ENCODE data around the gene ABLIM3. TPM values are rescaled to one million over a fixed set of nuclear protein-coding genes. Genes with fewer than 3 reads are reported as not detected.

Gene ABLIM3
- total and polyA plus RNA-seq, 2 experiments from 2014 or later, result 0.19 to 2.2 TPM

DNA sequence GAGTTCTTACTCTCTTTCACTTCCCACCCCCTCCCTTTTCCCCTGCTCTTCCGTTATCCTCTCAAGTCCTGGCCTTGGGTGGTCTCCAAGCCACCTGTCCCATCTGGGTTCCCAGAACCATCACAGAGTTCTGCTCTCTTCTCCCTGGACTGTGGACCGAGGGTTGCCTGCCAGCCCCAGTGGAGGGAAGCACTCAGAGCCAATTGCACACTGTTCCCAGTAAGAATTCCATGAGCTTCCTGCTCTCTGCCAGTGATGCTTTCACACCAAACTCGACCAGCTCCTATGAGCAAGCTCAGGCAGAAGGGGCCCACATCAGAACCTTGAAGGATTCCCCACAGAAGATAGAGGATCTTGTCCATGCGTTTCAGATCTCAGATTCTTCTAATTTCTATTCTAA lies 110.3 kb downstream of the ABLIM3 start (continued):
- TF ChIP-seq, protein P1, sequence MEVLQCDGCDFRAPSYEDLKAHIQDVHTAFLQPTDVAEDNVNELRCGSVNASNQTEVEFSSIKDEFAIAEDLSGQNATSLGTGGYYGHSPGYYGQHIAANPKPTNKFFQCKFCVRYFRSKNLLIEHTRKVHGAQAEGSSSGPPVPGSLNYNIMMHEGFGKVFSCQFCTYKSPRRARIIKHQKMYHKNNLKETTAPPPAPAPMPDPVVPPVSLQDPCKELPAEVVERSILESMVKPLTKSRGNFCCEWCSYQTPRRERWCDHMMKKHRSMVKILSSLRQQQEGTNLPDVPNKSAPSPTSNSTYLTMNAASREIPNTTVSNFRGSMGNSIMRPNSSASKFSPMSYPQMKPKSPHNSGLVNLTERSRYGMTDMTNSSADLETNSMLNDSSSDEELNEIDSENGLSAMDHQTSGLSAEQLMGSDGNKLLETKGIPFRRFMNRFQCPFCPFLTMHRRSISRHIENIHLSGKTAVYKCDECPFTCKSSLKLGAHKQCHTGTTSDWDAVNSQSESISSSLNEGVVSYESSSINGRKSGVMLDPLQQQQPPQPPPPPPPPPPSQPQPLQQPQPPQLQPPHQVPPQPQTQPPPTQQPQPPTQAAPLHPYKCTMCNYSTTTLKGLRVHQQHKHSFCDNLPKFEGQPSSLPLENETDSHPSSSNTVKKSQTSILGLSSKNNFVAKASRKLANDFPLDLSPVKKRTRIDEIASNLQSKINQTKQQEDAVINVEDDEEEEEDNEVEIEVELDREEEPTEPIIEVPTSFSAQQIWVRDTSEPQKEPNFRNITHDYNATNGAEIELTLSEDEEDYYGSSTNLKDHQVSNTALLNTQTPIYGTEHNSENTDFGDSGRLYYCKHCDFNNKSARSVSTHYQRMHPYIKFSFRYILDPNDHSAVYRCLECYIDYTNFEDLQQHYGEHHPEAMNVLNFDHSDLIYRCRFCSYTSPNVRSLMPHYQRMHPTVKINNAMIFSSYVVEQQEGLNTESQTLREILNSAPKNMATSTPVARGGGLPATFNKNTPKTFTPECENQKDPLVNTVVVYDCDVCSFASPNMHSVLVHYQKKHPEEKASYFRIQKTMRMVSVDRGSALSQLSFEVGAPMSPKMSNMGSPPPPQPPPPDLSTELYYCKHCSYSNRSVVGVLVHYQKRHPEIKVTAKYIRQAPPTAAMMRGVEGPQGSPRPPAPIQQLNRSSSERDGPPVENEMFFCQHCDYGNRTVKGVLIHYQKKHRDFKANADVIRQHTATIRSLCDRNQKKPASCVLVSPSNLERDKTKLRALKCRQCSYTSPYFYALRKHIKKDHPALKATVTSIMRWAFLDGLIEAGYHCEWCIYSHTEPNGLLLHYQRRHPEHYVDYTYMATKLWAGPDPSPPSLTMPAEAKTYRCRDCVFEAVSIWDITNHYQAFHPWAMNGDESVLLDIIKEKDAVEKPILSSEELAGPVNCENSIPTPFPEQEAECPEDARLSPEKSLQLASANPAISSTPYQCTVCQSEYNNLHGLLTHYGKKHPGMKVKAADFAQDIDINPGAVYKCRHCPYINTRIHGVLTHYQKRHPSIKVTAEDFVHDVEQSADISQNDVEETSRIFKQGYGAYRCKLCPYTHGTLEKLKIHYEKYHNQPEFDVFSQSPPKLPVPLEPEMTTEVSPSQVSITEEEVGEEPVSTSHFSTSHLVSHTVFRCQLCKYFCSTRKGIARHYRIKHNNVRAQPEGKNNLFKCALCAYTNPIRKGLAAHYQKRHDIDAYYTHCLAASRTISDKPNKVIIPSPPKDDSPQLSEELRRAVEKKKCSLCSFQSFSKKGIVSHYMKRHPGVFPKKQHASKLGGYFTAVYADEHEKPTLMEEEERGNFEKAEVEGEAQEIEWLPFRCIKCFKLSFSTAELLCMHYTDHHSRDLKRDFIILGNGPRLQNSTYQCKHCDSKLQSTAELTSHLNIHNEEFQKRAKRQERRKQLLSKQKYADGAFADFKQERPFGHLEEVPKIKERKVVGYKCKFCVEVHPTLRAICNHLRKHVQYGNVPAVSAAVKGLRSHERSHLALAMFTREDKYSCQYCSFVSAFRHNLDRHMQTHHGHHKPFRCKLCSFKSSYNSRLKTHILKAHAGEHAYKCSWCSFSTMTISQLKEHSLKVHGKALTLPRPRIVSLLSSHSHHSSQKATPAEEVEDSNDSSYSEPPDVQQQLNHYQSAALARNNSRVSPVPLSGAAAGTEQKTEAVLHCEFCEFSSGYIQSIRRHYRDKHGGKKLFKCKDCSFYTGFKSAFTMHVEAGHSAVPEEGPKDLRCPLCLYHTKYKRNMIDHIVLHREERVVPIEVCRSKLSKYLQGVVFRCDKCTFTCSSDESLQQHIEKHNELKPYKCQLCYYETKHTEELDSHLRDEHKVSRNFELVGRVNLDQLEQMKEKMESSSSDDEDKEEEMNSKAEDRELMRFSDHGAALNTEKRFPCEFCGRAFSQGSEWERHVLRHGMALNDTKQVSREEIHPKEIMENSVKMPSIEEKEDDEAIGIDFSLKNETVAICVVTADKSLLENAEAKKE (CRISPR knock-in tag; IDR thresholded peaks at IDR 0.05), result no peak
- no peak for TF ChIP-seq POLR2AphosphoS5 (IDR thresholded peaks at IDR 0.05; ENCODE audit: low read depth)
- TF ChIP-seq ZNF114 (CRISPR knock-in tag; IDR thresholded peaks at IDR 0.05), result no peak
- TF ChIP-seq CREB1 (CRISPR knock-in tag; IDR thresholded peaks at IDR 0.05; ENCODE audit: low read depth), result no peak
- TF ChIP-seq EZH2 (IDR thresholded peaks at IDR 0.05; ENCODE audit: low read depth, unreplicated experiment), result no peak
- TF ChIP-seq, protein P2, sequence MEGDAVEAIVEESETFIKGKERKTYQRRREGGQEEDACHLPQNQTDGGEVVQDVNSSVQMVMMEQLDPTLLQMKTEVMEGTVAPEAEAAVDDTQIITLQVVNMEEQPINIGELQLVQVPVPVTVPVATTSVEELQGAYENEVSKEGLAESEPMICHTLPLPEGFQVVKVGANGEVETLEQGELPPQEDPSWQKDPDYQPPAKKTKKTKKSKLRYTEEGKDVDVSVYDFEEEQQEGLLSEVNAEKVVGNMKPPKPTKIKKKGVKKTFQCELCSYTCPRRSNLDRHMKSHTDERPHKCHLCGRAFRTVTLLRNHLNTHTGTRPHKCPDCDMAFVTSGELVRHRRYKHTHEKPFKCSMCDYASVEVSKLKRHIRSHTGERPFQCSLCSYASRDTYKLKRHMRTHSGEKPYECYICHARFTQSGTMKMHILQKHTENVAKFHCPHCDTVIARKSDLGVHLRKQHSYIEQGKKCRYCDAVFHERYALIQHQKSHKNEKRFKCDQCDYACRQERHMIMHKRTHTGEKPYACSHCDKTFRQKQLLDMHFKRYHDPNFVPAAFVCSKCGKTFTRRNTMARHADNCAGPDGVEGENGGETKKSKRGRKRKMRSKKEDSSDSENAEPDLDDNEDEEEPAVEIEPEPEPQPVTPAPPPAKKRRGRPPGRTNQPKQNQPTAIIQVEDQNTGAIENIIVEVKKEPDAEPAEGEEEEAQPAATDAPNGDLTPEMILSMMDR (conservative IDR thresholded peaks at IDR 0.05; ENCODE audit: low read depth in 2 of 2), result no peak
- TF ChIP-seq ZNF331 (CRISPR knock-in tag; IDR thresholded peaks at IDR 0.05; ENCODE audit: low read depth), result no peak
- TF ChIP-seq, protein P3, sequence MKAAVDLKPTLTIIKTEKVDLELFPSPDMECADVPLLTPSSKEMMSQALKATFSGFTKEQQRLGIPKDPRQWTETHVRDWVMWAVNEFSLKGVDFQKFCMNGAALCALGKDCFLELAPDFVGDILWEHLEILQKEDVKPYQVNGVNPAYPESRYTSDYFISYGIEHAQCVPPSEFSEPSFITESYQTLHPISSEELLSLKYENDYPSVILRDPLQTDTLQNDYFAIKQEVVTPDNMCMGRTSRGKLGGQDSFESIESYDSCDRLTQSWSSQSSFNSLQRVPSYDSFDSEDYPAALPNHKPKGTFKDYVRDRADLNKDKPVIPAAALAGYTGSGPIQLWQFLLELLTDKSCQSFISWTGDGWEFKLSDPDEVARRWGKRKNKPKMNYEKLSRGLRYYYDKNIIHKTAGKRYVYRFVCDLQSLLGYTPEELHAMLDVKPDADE (IDR thresholded peaks at IDR 0.05), result no peak
- no peak for TF ChIP-seq NANOG (IDR thresholded peaks at IDR 0.05; ENCODE audit: borderline replicate concordance)
- TF ChIP-seq STAT1 (IDR thresholded peaks at IDR 0.05; ENCODE audit: unreplicated experiment), result no peak

Measured in GM23338 (cell line).